ENCODE results near the gene PHACTR1.

DNA sequence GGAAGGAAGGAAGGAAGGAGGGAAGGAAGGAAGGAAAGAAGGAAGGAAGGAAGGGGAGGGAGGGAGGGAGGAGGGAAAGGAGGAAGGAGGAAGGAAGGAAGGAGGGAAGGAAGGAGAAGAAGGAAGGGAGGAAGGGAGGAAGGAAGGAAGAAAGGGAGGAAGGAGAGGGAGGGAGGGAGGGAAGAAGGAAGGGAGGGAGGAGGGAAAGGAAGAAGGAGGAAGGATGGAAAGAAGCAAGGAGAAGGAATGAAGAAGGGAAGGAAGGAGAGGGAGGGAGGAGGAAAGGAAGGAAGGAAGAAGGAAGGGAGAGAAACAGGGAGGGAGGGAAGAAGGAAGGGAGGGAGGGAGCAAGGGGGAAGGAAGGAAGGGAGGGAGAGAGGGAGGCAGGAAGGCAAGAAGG is 204.9 kb downstream of the PHACTR1 start:
- TF ChIP-seq, protein P1, sequence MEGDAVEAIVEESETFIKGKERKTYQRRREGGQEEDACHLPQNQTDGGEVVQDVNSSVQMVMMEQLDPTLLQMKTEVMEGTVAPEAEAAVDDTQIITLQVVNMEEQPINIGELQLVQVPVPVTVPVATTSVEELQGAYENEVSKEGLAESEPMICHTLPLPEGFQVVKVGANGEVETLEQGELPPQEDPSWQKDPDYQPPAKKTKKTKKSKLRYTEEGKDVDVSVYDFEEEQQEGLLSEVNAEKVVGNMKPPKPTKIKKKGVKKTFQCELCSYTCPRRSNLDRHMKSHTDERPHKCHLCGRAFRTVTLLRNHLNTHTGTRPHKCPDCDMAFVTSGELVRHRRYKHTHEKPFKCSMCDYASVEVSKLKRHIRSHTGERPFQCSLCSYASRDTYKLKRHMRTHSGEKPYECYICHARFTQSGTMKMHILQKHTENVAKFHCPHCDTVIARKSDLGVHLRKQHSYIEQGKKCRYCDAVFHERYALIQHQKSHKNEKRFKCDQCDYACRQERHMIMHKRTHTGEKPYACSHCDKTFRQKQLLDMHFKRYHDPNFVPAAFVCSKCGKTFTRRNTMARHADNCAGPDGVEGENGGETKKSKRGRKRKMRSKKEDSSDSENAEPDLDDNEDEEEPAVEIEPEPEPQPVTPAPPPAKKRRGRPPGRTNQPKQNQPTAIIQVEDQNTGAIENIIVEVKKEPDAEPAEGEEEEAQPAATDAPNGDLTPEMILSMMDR (IDR thresholded peaks at IDR 0.05) = no peak
- no peak for TF ChIP-seq EP300 (IDR thresholded peaks at IDR 0.05)

Measured in stomach (tissue), 4 donors.